Mammary epithelial cell (primary cell): ENCODE measurements around the gene CTLA4.

ENCODE experiments used
- CTCF ChIP-seq, 2 donors: IDR thresholded peaks in 1 of 2; conservative IDR thresholded peaks in 1 of 2; 2 replicates each; pipeline ENCODE4 v1.5.1; 2011 to 2012; ENCODE audit warnings: inconsistent platforms in 2 of 2, low read length in 2 of 2, mild to moderate bottlenecking in 2 of 2, control low read depth in 1 of 2, low read depth in 1 of 2; ENCODE audit not compliant: insufficient read depth in 1 of 2; ENCODE audit errors: extremely low read depth in 1 of 2
- EZH2 ChIP-seq: IDR thresholded peaks from 2 replicates; pipeline ENCODE4 v1.6.1; 2012; ENCODE audit warnings: low read length, inconsistent platforms, borderline replicate concordance

GRCh38 chr2:203830304-203831055, 37.1 kb upstream of the CTLA4 start:
- no peak for TF ChIP-seq CTCF (conservative IDR thresholded peaks at IDR 0.05 in 1 of 2, IDR thresholded peaks at IDR 0.05 in 1 of 2; ENCODE audit: extremely low read depth in 1 of 2, insufficient read depth in 1 of 2, low read depth in 1 of 2, low read length in 2 of 2)
- no peak for TF ChIP-seq EZH2
